Astrocyte (in vitro differentiated cells and primary cell): Measurements from ENCODE around the gene VENTX. TPM values are rescaled to one million over a fixed set of nuclear protein-coding genes. Genes with fewer than 3 reads are reported as not detected.
A peak's percentile ranks its signal among the peaks of the same experiment; 100 is the strongest.

ENCODE experiments used
- DNase-seq: peaks from one replicate; pipeline ENCODE4 v3.0.0-alpha.2; 2010; ENCODE audit warnings: low read depth
- FAIRE-seq: peaks from 2 replicates; lab custom pipeline; 2011; peaks lifted over from hg19 to GRCh38; lab: Jason Lieb, UNC
- H2AFZ ChIP-seq: 2 replicates; pipeline ENCODE4 v1.6.0; 2012; ENCODE audit warnings: low read depth, low read length, inconsistent platforms
- H3K27ac ChIP-seq: 2 replicates; pipeline ENCODE4 v1.5.1; 2011; ENCODE audit warnings: low read depth, low read length, inconsistent platforms
- H3K27me3 ChIP-seq: 2 replicates; pipeline ENCODE4 v1.6.0; 2011; ENCODE audit warnings: low read length, inconsistent platforms; ENCODE audit not compliant: insufficient read depth
- H3K36me3 ChIP-seq: 2 replicates; pipeline ENCODE4 v1.5.1; 2011; ENCODE audit warnings: low read length, inconsistent platforms; ENCODE audit not compliant: insufficient read depth
- H3K4me1 ChIP-seq: 2 replicates; pipeline ENCODE4 v1.5.1; 2011; ENCODE audit warnings: low read length, inconsistent platforms; ENCODE audit not compliant: insufficient read depth
- H3K4me2 ChIP-seq: 2 replicates; pipeline ENCODE4 v1.6.0; 2012; ENCODE audit warnings: low read length, inconsistent platforms
- H3K4me3 ChIP-seq: 2 replicates; pipeline ENCODE4 v1.5.1; 2011; ENCODE audit warnings: low read depth, mild to moderate bottlenecking, low read length, inconsistent platforms; ENCODE audit not compliant: insufficient read depth
- H3K79me2 ChIP-seq: 2 replicates; pipeline ENCODE4 v1.6.0; 2012; ENCODE audit warnings: mild to moderate bottlenecking, low read length, inconsistent platforms; ENCODE audit not compliant: insufficient read depth
- H3K9ac ChIP-seq: 2 replicates; pipeline ENCODE4 v1.6.0; 2012; ENCODE audit warnings: mild to moderate bottlenecking, low read length, inconsistent platforms
- H3K9me3 ChIP-seq: 2 replicates; pipeline ENCODE4 v1.5.1; 2012; ENCODE audit warnings: low read depth, mild to moderate bottlenecking, low read length, inconsistent platforms; ENCODE audit not compliant: insufficient read depth
- H4K20me1 ChIP-seq: 2 replicates; pipeline ENCODE4 v1.6.0; 2012; ENCODE audit warnings: low read length, inconsistent platforms; ENCODE audit not compliant: insufficient read depth
- H3K27ac Mint-ChIP-seq: one replicate; pipeline ENCODE4 v1.8.0; 2021; ENCODE audit warnings: mild to moderate bottlenecking, mixed read lengths; ENCODE audit not compliant: unreplicated experiment
- H3K27me3 Mint-ChIP-seq: one replicate; pipeline ENCODE4 v1.8.0; 2021; ENCODE audit warnings: low read depth, mixed read lengths; ENCODE audit not compliant: unreplicated experiment
- H3K36me3 Mint-ChIP-seq: one replicate; pipeline ENCODE4 v1.8.0; 2021; ENCODE audit warnings: low read depth, mixed read lengths; ENCODE audit not compliant: unreplicated experiment
- H3K4me1 Mint-ChIP-seq: one replicate; pipeline ENCODE4 v1.8.0; 2021; ENCODE audit warnings: low read depth, mixed read lengths; ENCODE audit not compliant: unreplicated experiment
- H3K4me3 Mint-ChIP-seq: one replicate; pipeline ENCODE4 v1.8.0; 2021; ENCODE audit warnings: mild to moderate bottlenecking, moderate library complexity, mixed read lengths; ENCODE audit not compliant: unreplicated experiment
- H3K9me3 Mint-ChIP-seq: one replicate; pipeline ENCODE4 v1.8.0; 2021; ENCODE audit warnings: mild to moderate bottlenecking, mixed read lengths; ENCODE audit not compliant: unreplicated experiment
- CTCF ChIP-seq: IDR thresholded peaks from 2 replicates; pipeline ENCODE4 v1.5.1; 2011; ENCODE audit warnings: low read depth, mild to moderate bottlenecking, inconsistent platforms, low read length, moderate library complexity; ENCODE audit not compliant: insufficient read depth
- EZH2 ChIP-seq: IDR thresholded peaks from 2 replicates; pipeline ENCODE4 v1.6.1; 2012; ENCODE audit warnings: mild to moderate bottlenecking, low read length, inconsistent platforms; ENCODE audit not compliant: insufficient read depth
- total RNA-seq: library from RNA; stranded (reverse); gene quantifications from 2 replicates; pipeline ENCODE4 v1.2.1, GENCODE V29; 2021

Gene VENTX
- total RNA-seq, 1 donor from 2014 or later: 0.11 TPM

- H2AFZ ChIP-seq: no peak overlapping the region
- Mint-ChIP-seq H3K27me3 (peaks cover 54% of the 10 kb centered on the region), H3K27ac (no peak overlapping the region), H3K36me3 (no peaks in the 10 kb centered on the region), H3K4me3 (no peak overlapping the region), H3K9me3 (peaks cover 5% of the 10 kb centered on the region), H3K4me1 (peaks cover 5% of the 10 kb centered on the region)
- H3K4me1 ChIP-seq: no peaks in the 10 kb centered on the region
- H3K9ac ChIP-seq: no peak overlapping the region
- H3K9me3 ChIP-seq: no peaks in the 10 kb centered on the region
- H3K27me3 ChIP-seq: peaks cover 32% of the 10 kb centered on the region
- TF ChIP-seq EZH2 (no peak), CTCF (no peak)
- DNase-seq (no peak), FAIRE-seq (no peak)
- H3K27ac ChIP-seq: no peak overlapping the region
- H3K79me2 ChIP-seq: no peaks in the 10 kb centered on the region
- H3K4me2 ChIP-seq: no peak overlapping the region
- no peaks in the 10 kb centered on the region for H4K20me1 ChIP-seq
- no peak overlapping the region for H3K4me3 ChIP-seq
- no peaks in the 10 kb centered on the region for H3K36me3 ChIP-seq
Observed at GRCh38 chr10:133227256-133227655, 10.4 kb upstream of the VENTX start.

GRCh38 chr10:133229265-133230043 is 8.2 kb upstream of the VENTX start:
- H3K27ac Mint-ChIP-seq: peak overlapping the region; percentile 34
- no peak for DNase-seq
- Histone ChIP-seq H3K9ac (no peak overlapping the region), H3K79me2 (no peaks in the 10 kb centered on the region), H4K20me1 (no peaks in the 10 kb centered on the region), H2AFZ (no peak overlapping the region), H3K36me3 (no peaks in the 10 kb centered on the region), H3K4me3 (no peak overlapping the region), H3K27me3 (peaks cover 43% of the 10 kb centered on the region), H3K4me1 (no peaks in the 10 kb centered on the region), H3K4me2 (no peak overlapping the region), H3K9me3 (no peaks in the 10 kb centered on the region), H3K27ac (no peak overlapping the region)
- peaks cover 5% of the 10 kb centered on the region for H3K9me3 Mint-ChIP-seq
- peak; percentile 72 for TF ChIP-seq EZH2
- no peak for TF ChIP-seq CTCF
- H3K27me3 Mint-ChIP-seq: peaks cover 67% of the 10 kb centered on the region
- H3K4me1 Mint-ChIP-seq: peaks cover 5% of the 10 kb centered on the region
- no peaks in the 10 kb centered on the region for H3K36me3 Mint-ChIP-seq
- H3K4me3 Mint-ChIP-seq: peak overlapping the region; percentile 69
- FAIRE-seq: no peak

GRCh38 chr10:133230044-133230361 is 7.7 kb upstream of the VENTX start, which contains the start of gene UTF1:
TSS of gene UTF1 (plus strand) at chr10:133230217. CDS start at chr10:133230289, 72 bp downstream.
- peaks cover 43% of the 10 kb centered on the region for H3K27me3 ChIP-seq
- H3K36me3 Mint-ChIP-seq: no peaks in the 10 kb centered on the region
- H3K4me1 ChIP-seq: no peaks in the 10 kb centered on the region
- no peak for TF ChIP-seq EZH2
- H3K9me3 Mint-ChIP-seq: peaks cover 5% of the 10 kb centered on the region
- FAIRE-seq: no peak
- no peak within 1 kb of the TSS for H2AFZ ChIP-seq
- peak within 1 kb of the TSS; percentile 34 for H3K27ac Mint-ChIP-seq
- no peak within 1 kb of the TSS for H3K4me3 ChIP-seq
- no peak for DNase-seq
- H3K9me3 ChIP-seq: no peaks in the 10 kb centered on the region
- no peaks in the 10 kb centered on the region for H3K36me3 ChIP-seq
- peaks cover 68% of the 10 kb centered on the region for H3K27me3 Mint-ChIP-seq
- peak within 1 kb of the TSS; percentile 69 for H3K4me3 Mint-ChIP-seq
- H4K20me1 ChIP-seq: no peaks in the 10 kb centered on the region
- H3K27ac ChIP-seq: no peak within 1 kb of the TSS
- no peaks in the 10 kb centered on the region for H3K79me2 ChIP-seq
- H3K4me1 Mint-ChIP-seq: peaks cover 5% of the 10 kb centered on the region
- H3K4me2 ChIP-seq: no peak within 1 kb of the TSS
- H3K9ac ChIP-seq: no peak within 1 kb of the TSS
